HepG2 (cell line): Measurements from ENCODE around the gene MEGF11. TPM values are rescaled to one million over a fixed set of nuclear protein-coding genes. Genes with fewer than 3 reads are reported as not detected.

ENCODE experiments used
- ATAC-seq: fragments of 200-7000 bp; cut with Tn5 transposase; 3 replicates; pipeline ENCODE4 v1.9.1; 2020; ENCODE audit warnings: mild to moderate bottlenecking, moderate library complexity
- BruUV-seq: library from RNA; stranded (reverse); fragments of 400-500 nt; replicated peaks from 2 replicates; lab custom pipeline; 2021; lab: Mats Ljungman, UMichigan
- CTCF ChIA-PET: fragments of 300-600 bp; formaldehyde crosslinking; extraction: SDS; loops from one replicate; lab custom pipeline; 2021; ENCODE audit warnings: low total read pairs, inconsistent platforms, low intra/inter-chr PET ratio; lab: Yijun Ruan, JAX
- POLR2A ChIA-PET: fragments of 350-600 bp; sonication (Branson Sonifier 250); formaldehyde crosslinking; loops from one replicate; lab custom pipeline; 2020; ENCODE audit warnings: antibody characterized with exemption, inconsistent platforms; lab: Yijun Ruan, JAX
- DNase-seq: peaks from one replicate; pipeline ENCODE4 v3.0.0-alpha.2; 2015; ENCODE audit warnings: low spot score
- FAIRE-seq: peaks from 3 replicates; lab custom pipeline; 2011; peaks lifted over from hg19 to GRCh38; lab: Jason Lieb, UNC
- H2AFZ ChIP-seq: one replicate; pipeline ENCODE4 v1.6.1; 2011; ENCODE audit warnings: low read length, inconsistent platforms
- H3K27ac ChIP-seq: fragments of 300-600 bp; 3 replicates; pipeline ENCODE4 v1.8.0; 2011; ENCODE audit warnings: mixed run types, mild to moderate bottlenecking, mixed read lengths, low read length, inconsistent platforms; ENCODE audit not compliant: insufficient read depth; ENCODE audit errors: extremely low read length
- H3K27me3 ChIP-seq, 2 experiments: fragments of 200-600 bp in 1 of 2; 2 replicates in 1 of 2; 3 replicates in 1 of 2; pipeline versions ENCODE4 v1.6.0 to v1.8.0; 2011; ENCODE audit warnings: low read length in 2 of 2, mild to moderate bottlenecking in 2 of 2, moderate library complexity in 2 of 2, inconsistent platforms in 1 of 2; ENCODE audit not compliant: insufficient read depth in 2 of 2, control insufficient read depth in 1 of 2
- H3K36me3 ChIP-seq, 2 experiments: fragments of 200-600 bp in 1 of 2; replicated peaks in 1 of 2; 2 replicates in 1 of 2; 3 replicates in 1 of 2; pipeline versions ENCODE4 v1.5.1 to v1.8.0; 2011; ENCODE audit warnings: low read length in 2 of 2, inconsistent platforms in 1 of 2; ENCODE audit not compliant: insufficient read depth in 2 of 2, control insufficient read depth in 1 of 2
- H3K4me1 ChIP-seq: 2 replicates; pipeline ENCODE4 v1.5.1; 2012; ENCODE audit warnings: low read length, inconsistent platforms; ENCODE audit not compliant: insufficient read depth
- H3K4me2 ChIP-seq: 2 replicates; pipeline ENCODE4 v1.6.0; 2011; ENCODE audit warnings: low read depth, low read length, inconsistent platforms
- H3K4me3 ChIP-seq, 3 experiments: fragments of 200-600 bp in 1 of 3; sonication (generic), shearing (Covaris generic) in 1 of 3; replicated peaks in 1 of 3; 2 replicates each; pipeline ENCODE4 v1.5.1; 2011 to 2016; ENCODE audit warnings: low read length in 3 of 3, inconsistent platforms in 2 of 3, low read depth in 2 of 3, mild to moderate bottlenecking in 2 of 3, control low read depth in 1 of 3, mixed read lengths in 1 of 3; ENCODE audit not compliant: insufficient read depth in 1 of 3
- H3K79me2 ChIP-seq: one replicate; pipeline ENCODE4 v1.6.1; 2011; ENCODE audit warnings: low read length, inconsistent platforms; ENCODE audit not compliant: insufficient read depth
- H3K9ac ChIP-seq: 2 replicates; pipeline ENCODE4 v1.6.0; 2011; ENCODE audit warnings: mild to moderate bottlenecking, low read depth, low read length, inconsistent platforms; ENCODE audit not compliant: insufficient read depth
- H3K9me3 ChIP-seq: 2 replicates; pipeline ENCODE4 v1.5.1; 2012; ENCODE audit warnings: mild to moderate bottlenecking, low read length
- H4K20me1 ChIP-seq: 2 replicates; pipeline ENCODE4 v1.6.0; 2011; ENCODE audit warnings: inconsistent platforms, mild to moderate bottlenecking, low read length, moderate library complexity; ENCODE audit not compliant: insufficient read depth
- ARID3A ChIP-seq: IDR thresholded peaks from 2 replicates; pipeline ENCODE4 v1.6.1; 2012; ENCODE audit warnings: low read depth, low read length, improper control_type of control experiment
- CERS6 ChIP-seq: sonication (generic); formaldehyde crosslinking; IDR thresholded peaks from 2 replicates; pipeline ENCODE4 v1.5.0; 2020; ENCODE audit warnings: missing genetic modification reagents
- HMGXB4 ChIP-seq, 2 experiments: sonication (generic) in 1 of 2; formaldehyde crosslinking in 1 of 2; IDR thresholded peaks; 2 replicates each; pipeline versions ENCODE4 v1.4.0 to v1.6.1; 2018 to 2020; ENCODE audit warnings: missing genetic modification reagents in 2 of 2, borderline replicate concordance in 1 of 2, low read depth in 1 of 2, mild to moderate bottlenecking in 1 of 2, missing biosample characterization in 1 of 2
- IRF2 ChIP-seq: IDR thresholded peaks from 2 replicates; pipeline ENCODE4 v1.6.1; 2018; ENCODE audit warnings: missing genetic modification reagents, missing compliant biosample characterization
- MLX ChIP-seq: IDR thresholded peaks from 2 replicates; pipeline ENCODE4 v1.6.1; 2016
- MTF1 ChIP-seq: sonication (generic); formaldehyde crosslinking; IDR thresholded peaks from 2 replicates; pipeline ENCODE4 v1.5.0; 2020; ENCODE audit warnings: missing genetic modification reagents
- SMAD9 ChIP-seq: sonication (generic); formaldehyde crosslinking; IDR thresholded peaks from 2 replicates; pipeline ENCODE4 v1.5.1; 2020; ENCODE audit warnings: mild to moderate bottlenecking, missing genetic modification reagents
- YEATS4 ChIP-seq: sonication (generic); formaldehyde crosslinking; IDR thresholded peaks from 2 replicates; pipeline ENCODE4 v1.4.0; 2020; ENCODE audit warnings: missing genetic modification reagents, borderline replicate concordance
- ZNF225 ChIP-seq: sonication (generic); formaldehyde crosslinking; IDR thresholded peaks from 2 replicates; pipeline ENCODE4 v1.4.0; 2020; ENCODE audit warnings: mild to moderate bottlenecking, missing genetic modification reagents
- ZNF264 ChIP-seq: sonication (generic); formaldehyde crosslinking; IDR thresholded peaks from 2 replicates; pipeline ENCODE4 v1.4.0; 2020; ENCODE audit warnings: missing genetic modification reagents
- ZNF280D ChIP-seq: sonication (generic); formaldehyde crosslinking; IDR thresholded peaks from 2 replicates; pipeline ENCODE4 v1.5.1; 2020; ENCODE audit warnings: mild to moderate bottlenecking, missing genetic modification reagents
- ZNF367 ChIP-seq: sonication (generic); formaldehyde crosslinking; IDR thresholded peaks from 2 replicates; pipeline ENCODE4 v1.4.0; 2020; ENCODE audit warnings: missing genetic modification reagents, borderline replicate concordance
- ZNF430 ChIP-seq: sonication (generic); formaldehyde crosslinking; IDR thresholded peaks from 2 replicates; pipeline ENCODE4 v1.9.0; 2021; ENCODE audit warnings: mild to moderate bottlenecking, missing genetic modification reagents
- ZNF432 ChIP-seq: sonication (generic); formaldehyde crosslinking; IDR thresholded peaks from 2 replicates; pipeline ENCODE4 v1.5.0; 2020; ENCODE audit warnings: missing genetic modification reagents, mild to moderate bottlenecking, borderline replicate concordance
- ZNF720 ChIP-seq: sonication (generic); formaldehyde crosslinking; IDR thresholded peaks from 2 replicates; pipeline ENCODE4 v1.4.0; 2020; ENCODE audit warnings: missing genetic modification reagents
- ZNF724P ChIP-seq: sonication (generic); formaldehyde crosslinking; IDR thresholded peaks from 2 replicates; pipeline ENCODE4 v1.8.0; 2022; ENCODE audit warnings: missing genetic modification reagents, borderline replicate concordance
- WGBS: methylation state at CpG from one replicate; pipeline ENCODE4 v1.1.6; 2017; ENCODE audit warnings: low lambda C conversion rate; 5-methylcytosine and 5-hydroxymethylcytosine counted together
- in situ Hi-C: cut with HindIII; loops from 2 replicates; pipeline ENCODE4 v1.10.0; 2017; ENCODE audit warnings: low pct_unique_long_range_greater_than_20kb; ENCODE audit not compliant: extremely low pct_ligation_motif_present
- intact Hi-C: fragments of 100-400 bp; cut with micrococcal nuclease; formaldehyde crosslinking; loops from one replicate; pipeline ENCODE4 v1.10.0; 2022; ENCODE audit not compliant: unreplicated experiment
- polyA plus RNA-seq, 8 experiments: library from polyadenylated mRNA; depleted of rRNA in 3 of 8; stranded (reverse) in 7 of 8; unstranded in 1 of 8; fragments of >200 nt; fragmentation: Illumina TruSeq in 4 of 8; extraction: Trizol in 4 of 8; gene quantifications; 2 replicates each; pipeline versions ENCODE4 v1.2.1 to v1.2.3, GENCODE V29; 2011 to 2016; ENCODE audit warnings: low read depth in 4 of 8, missing spikeins in 1 of 8, mixed read lengths in 1 of 8; ENCODE audit not compliant: insufficient read depth in 1 of 8
- total RNA-seq, 5 experiments: library from RNA; depleted of rRNA; stranded (reverse); fragments of >200 nt; fragmentation: Illumina TruSeq; extraction: Trizol; gene quantifications; 2 replicates each; pipeline ENCODE4 v1.2.3, GENCODE V29; 2016; ENCODE audit warnings: low read depth in 1 of 5

Gene MEGF11
- total and polyA plus RNA-seq, 2 of the 13 experiments (the other 11 are each of a cell fraction or from before 2014, with no cell fraction given): not detected

GRCh38 chr15:65986416-65986815, 267.1 kb downstream of the MEGF11 start (continued):
- TF ChIP-seq ZNF280D: no peak
- TF ChIP-seq ZNF724P (CRISPR knock-in tag): no peak
- TF ChIP-seq, all 625 proteins: peak for 0

GRCh38 chr15:65985387-65985786, 268.2 kb downstream of the MEGF11 start:
- WGBS: 8% methylated on average over 1 of the region's 5 CpGs
- no peaks in the 10 kb centered on the region for H3K79me2 ChIP-seq
- intact Hi-C loops: no loop called here
- no peaks in the 10 kb centered on the region for H3K36me3 ChIP-seq
- POLR2A ChIA-PET: no interaction called here
- in situ Hi-C loops: no loop called here
- H3K9me3 ChIP-seq: no peaks in the 10 kb centered on the region
- H4K20me1 ChIP-seq: no peaks in the 10 kb centered on the region
- DNase-seq (no peak), ATAC-seq (no peak), FAIRE-seq (no peak)
- CTCF ChIA-PET: no interaction called here
- no peak overlapping the region for H2AFZ ChIP-seq
- no peak overlapping the region for H3K4me3 ChIP-seq
- H3K4me2 ChIP-seq: no peak overlapping the region
- no peaks in the 10 kb centered on the region for H3K4me1 ChIP-seq
- H3K27me3 ChIP-seq: peaks cover 6 to 26% of the 10 kb centered on the region in 2 experiments; a peak in 4 of 5 replicates
- BruUV-seq: no TSS peak
- H3K9ac ChIP-seq: no peak overlapping the region
- no peak overlapping the region for H3K27ac ChIP-seq
- TF ChIP-seq SMAD9 (CRISPR knock-in tag): no peak
- TF ChIP-seq YEATS4 (CRISPR knock-in tag): no peak
- TF ChIP-seq ARID3A: no peak
- TF ChIP-seq MTF1 (CRISPR knock-in tag): no peak
- no peak for TF ChIP-seq ZNF225 (CRISPR knock-in tag)
- no peak for TF ChIP-seq HMGXB4 (CRISPR knock-in tag; IDR thresholded peaks at IDR 0.05; ENCODE audit: borderline replicate concordance in 1 of 2, low read depth in 1 of 2)
- no peak for TF ChIP-seq ZNF264
- no peak for TF ChIP-seq ZNF367
- no peak for TF ChIP-seq ZNF720 (CRISPR knock-in tag)
- no peak for TF ChIP-seq CERS6
- no peak for TF ChIP-seq ZNF432 (CRISPR knock-in tag)
- TF ChIP-seq IRF2 (CRISPR knock-in tag): no peak
- TF ChIP-seq ZNF430 (CRISPR knock-in tag): no peak
- TF ChIP-seq MLX: no peak
